Measurements from ENCODE around the gene CYB5RL. TPM values are rescaled to one million over a fixed set of nuclear protein-coding genes. Genes with fewer than 3 reads are reported as not detected.

Gene CYB5RL
- total RNA-seq, 1 donor from 2014 or later = 3.9 TPM

- Histone ChIP-seq H3K9ac (ENCODE audit: low read length) (no peak overlapping the region), H3K79me2 (ENCODE audit: insufficient read depth, low read length) (no peaks in the 10 kb centered on the region), H3K4me3 (ENCODE audit: insufficient read depth, low read depth, low read length) (no peak overlapping the region), H4K20me1 (ENCODE audit: insufficient read depth, low read length) (no peaks in the 10 kb centered on the region), H3K27me3 (ENCODE audit: insufficient read depth, low read length) (no peaks in the 10 kb centered on the region), H2AFZ (ENCODE audit: low read depth, low read length) (no peak overlapping the region), H3K36me3 (ENCODE audit: insufficient read depth, low read length) (no peaks in the 10 kb centered on the region), H3K4me2 (ENCODE audit: low read length) (no peak overlapping the region), H3K9me3 (ENCODE audit: insufficient read depth, low read depth, low read length) (no peaks in the 10 kb centered on the region), H3K27ac (ENCODE audit: low read depth, low read length) (no peak overlapping the region), H3K4me1 (ENCODE audit: insufficient read depth, low read length) (no peaks in the 10 kb centered on the region)
- H3K27me3 Mint-ChIP-seq (ENCODE audit: low read depth, unreplicated experiment) = peaks cover 17% of the 10 kb centered on the region
- FAIRE-seq (no peak), DNase-seq (ENCODE audit: low read depth) (no peak)
- H3K9me3 Mint-ChIP-seq (ENCODE audit: unreplicated experiment) = peaks cover 3% of the 10 kb centered on the region
- peaks cover 9% of the 10 kb centered on the region for H3K4me1 Mint-ChIP-seq (ENCODE audit: low read depth, unreplicated experiment)
- no peak overlapping the region for H3K27ac Mint-ChIP-seq (ENCODE audit: unreplicated experiment)
- no peak overlapping the region for H3K4me3 Mint-ChIP-seq (ENCODE audit: unreplicated experiment)
- no peak for TF ChIP-seq EZH2 (IDR thresholded peaks at IDR 0.05; ENCODE audit: insufficient read depth, low read length)
- TF ChIP-seq, protein P1, sequence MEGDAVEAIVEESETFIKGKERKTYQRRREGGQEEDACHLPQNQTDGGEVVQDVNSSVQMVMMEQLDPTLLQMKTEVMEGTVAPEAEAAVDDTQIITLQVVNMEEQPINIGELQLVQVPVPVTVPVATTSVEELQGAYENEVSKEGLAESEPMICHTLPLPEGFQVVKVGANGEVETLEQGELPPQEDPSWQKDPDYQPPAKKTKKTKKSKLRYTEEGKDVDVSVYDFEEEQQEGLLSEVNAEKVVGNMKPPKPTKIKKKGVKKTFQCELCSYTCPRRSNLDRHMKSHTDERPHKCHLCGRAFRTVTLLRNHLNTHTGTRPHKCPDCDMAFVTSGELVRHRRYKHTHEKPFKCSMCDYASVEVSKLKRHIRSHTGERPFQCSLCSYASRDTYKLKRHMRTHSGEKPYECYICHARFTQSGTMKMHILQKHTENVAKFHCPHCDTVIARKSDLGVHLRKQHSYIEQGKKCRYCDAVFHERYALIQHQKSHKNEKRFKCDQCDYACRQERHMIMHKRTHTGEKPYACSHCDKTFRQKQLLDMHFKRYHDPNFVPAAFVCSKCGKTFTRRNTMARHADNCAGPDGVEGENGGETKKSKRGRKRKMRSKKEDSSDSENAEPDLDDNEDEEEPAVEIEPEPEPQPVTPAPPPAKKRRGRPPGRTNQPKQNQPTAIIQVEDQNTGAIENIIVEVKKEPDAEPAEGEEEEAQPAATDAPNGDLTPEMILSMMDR (IDR thresholded peaks at IDR 0.05; ENCODE audit: insufficient read depth, low read depth, low read length) = no peak
- peaks cover 2% of the 10 kb centered on the region for H3K36me3 Mint-ChIP-seq (ENCODE audit: low read depth, unreplicated experiment)
Measured at GRCh38 chr1:54160351-54160750, 39.5 kb downstream of the CYB5RL start.

DNA sequence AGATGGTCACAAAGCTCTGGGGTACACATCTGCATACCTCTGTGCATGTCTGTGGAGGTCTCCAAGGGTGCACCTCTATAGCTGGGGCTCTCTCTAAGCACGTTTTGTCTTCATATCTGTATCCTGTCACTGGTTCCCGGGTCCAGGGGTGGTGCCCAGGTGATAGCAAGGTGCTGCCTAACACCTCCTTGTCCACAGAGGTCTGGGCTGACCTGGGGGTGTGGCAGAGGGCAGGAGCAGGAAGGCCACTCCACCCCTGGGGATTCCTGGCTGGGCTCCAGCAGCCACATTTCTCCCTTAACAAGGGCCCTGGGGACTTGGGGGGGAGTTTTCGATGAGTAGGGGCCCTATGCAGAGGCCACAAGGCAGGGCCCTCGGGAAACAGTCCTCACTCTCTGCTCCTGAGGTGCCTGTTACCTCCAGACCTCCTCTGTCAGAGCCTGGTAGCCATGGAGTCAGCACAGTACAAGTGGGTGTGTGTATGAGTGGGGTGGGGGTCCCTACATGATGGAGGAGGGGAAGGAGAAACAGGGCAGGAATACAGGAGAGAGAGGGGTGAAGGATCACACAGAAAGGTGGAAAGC lies 40.0 kb downstream of the CYB5RL start:
- FAIRE-seq = no peak

DNA sequence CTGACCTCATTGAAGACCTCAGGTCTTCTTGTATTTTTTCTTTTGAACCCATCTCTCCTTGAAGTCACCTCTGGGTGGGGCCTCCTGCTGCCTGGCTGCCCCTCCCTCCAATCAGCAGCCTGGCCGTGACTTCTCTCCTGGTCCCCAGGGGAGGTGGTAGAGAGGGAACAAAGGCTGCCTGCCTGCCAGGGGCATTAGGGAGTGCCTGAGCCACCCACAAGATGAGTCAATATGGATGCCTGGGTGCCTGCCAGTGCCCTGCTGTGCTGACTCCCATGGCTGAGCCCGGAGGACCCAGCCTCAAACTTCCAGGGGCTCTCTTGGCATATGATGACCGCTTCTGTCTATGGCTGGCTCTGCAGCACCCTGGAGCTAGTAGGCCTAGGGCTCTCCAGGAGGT lies 41.8 kb downstream of the CYB5RL start:
- Mint-ChIP-seq H3K4me3 (ENCODE audit: unreplicated experiment) (no peak overlapping the region), H3K27me3 (ENCODE audit: low read depth, unreplicated experiment) (peaks cover 10% of the 10 kb centered on the region), H3K27ac (ENCODE audit: unreplicated experiment) (no peak overlapping the region), H3K9me3 (ENCODE audit: unreplicated experiment) (peaks cover 3% of the 10 kb centered on the region), H3K4me1 (ENCODE audit: low read depth, unreplicated experiment) (peaks cover 16% of the 10 kb centered on the region), H3K36me3 (ENCODE audit: low read depth, unreplicated experiment) (peaks cover 2% of the 10 kb centered on the region)
- DNase-seq (ENCODE audit: low read depth) = no peak
- no peak overlapping the region for H3K4me3 ChIP-seq (ENCODE audit: insufficient read depth, low read depth, low read length)
- H3K36me3 ChIP-seq (ENCODE audit: insufficient read depth, low read length) = no peaks in the 10 kb centered on the region
- no peaks in the 10 kb centered on the region for H3K9me3 ChIP-seq (ENCODE audit: insufficient read depth, low read depth, low read length)
- H4K20me1 ChIP-seq (ENCODE audit: insufficient read depth, low read length) = no peaks in the 10 kb centered on the region
- no peak overlapping the region for H2AFZ ChIP-seq (ENCODE audit: low read depth, low read length)
- H3K79me2 ChIP-seq (ENCODE audit: insufficient read depth, low read length) = no peaks in the 10 kb centered on the region
- H3K4me2 ChIP-seq (ENCODE audit: low read length) = no peak overlapping the region
- no peak for FAIRE-seq
- no peaks in the 10 kb centered on the region for H3K27me3 ChIP-seq (ENCODE audit: insufficient read depth, low read length)
- H3K27ac ChIP-seq (ENCODE audit: low read depth, low read length) = no peak overlapping the region
- no peak for TF ChIP-seq EZH2 (IDR thresholded peaks at IDR 0.05; ENCODE audit: insufficient read depth, low read length)
- TF ChIP-seq, protein P1 (IDR thresholded peaks at IDR 0.05; ENCODE audit: insufficient read depth, low read depth, low read length) = no peak
- no peak overlapping the region for H3K9ac ChIP-seq (ENCODE audit: low read length)
- peaks cover 5% of the 10 kb centered on the region for H3K4me1 ChIP-seq (ENCODE audit: insufficient read depth, low read length)

More for the DNA sequence above, 40.0 kb downstream of the CYB5RL start:
- DNase-seq (ENCODE audit: low read depth) = no peak
- peak overlapping the region; percentile 34 for H3K27ac Mint-ChIP-seq (ENCODE audit: unreplicated experiment)
- peaks cover 3% of the 10 kb centered on the region for H3K9me3 Mint-ChIP-seq (ENCODE audit: unreplicated experiment)
- no peaks in the 10 kb centered on the region for H3K79me2 ChIP-seq (ENCODE audit: insufficient read depth, low read length)
- no peaks in the 10 kb centered on the region for H4K20me1 ChIP-seq (ENCODE audit: insufficient read depth, low read length)
- H3K27me3 ChIP-seq (ENCODE audit: insufficient read depth, low read length) = no peaks in the 10 kb centered on the region
- H3K27me3 Mint-ChIP-seq (ENCODE audit: low read depth, unreplicated experiment) = peaks cover 17% of the 10 kb centered on the region
- H3K9me3 ChIP-seq (ENCODE audit: insufficient read depth, low read depth, low read length) = no peaks in the 10 kb centered on the region
- H3K4me3 ChIP-seq (ENCODE audit: insufficient read depth, low read depth, low read length) = no peak overlapping the region
- H3K4me3 Mint-ChIP-seq (ENCODE audit: unreplicated experiment) = no peak overlapping the region
- TF ChIP-seq, protein P1 (IDR thresholded peaks at IDR 0.05; ENCODE audit: insufficient read depth, low read depth, low read length) = no peak
- H2AFZ ChIP-seq (ENCODE audit: low read depth, low read length) = no peak overlapping the region
- H3K36me3 ChIP-seq (ENCODE audit: insufficient read depth, low read length) = no peaks in the 10 kb centered on the region
- no peaks in the 10 kb centered on the region for H3K4me1 ChIP-seq (ENCODE audit: insufficient read depth, low read length)
- H3K36me3 Mint-ChIP-seq (ENCODE audit: low read depth, unreplicated experiment) = peaks cover 2% of the 10 kb centered on the region
- no peak overlapping the region for H3K4me2 ChIP-seq (ENCODE audit: low read length)
- no peak overlapping the region for H3K27ac ChIP-seq (ENCODE audit: low read depth, low read length)
- H3K4me1 Mint-ChIP-seq (ENCODE audit: low read depth, unreplicated experiment) = peaks cover 9% of the 10 kb centered on the region
- H3K9ac ChIP-seq (ENCODE audit: low read length) = no peak overlapping the region

Measured in astrocyte (in vitro differentiated cells and primary cell).